ENCODE data around the gene MISP.
A peak's percentile ranks its signal among the peaks of the same experiment; 100 is the strongest.
"Not testable (repeated sequence)": the region's sequence is repeated elsewhere in the genome, so short reads cannot be mapped to it uniquely, and the experiment has no call there.

Gene MISP

DNA sequence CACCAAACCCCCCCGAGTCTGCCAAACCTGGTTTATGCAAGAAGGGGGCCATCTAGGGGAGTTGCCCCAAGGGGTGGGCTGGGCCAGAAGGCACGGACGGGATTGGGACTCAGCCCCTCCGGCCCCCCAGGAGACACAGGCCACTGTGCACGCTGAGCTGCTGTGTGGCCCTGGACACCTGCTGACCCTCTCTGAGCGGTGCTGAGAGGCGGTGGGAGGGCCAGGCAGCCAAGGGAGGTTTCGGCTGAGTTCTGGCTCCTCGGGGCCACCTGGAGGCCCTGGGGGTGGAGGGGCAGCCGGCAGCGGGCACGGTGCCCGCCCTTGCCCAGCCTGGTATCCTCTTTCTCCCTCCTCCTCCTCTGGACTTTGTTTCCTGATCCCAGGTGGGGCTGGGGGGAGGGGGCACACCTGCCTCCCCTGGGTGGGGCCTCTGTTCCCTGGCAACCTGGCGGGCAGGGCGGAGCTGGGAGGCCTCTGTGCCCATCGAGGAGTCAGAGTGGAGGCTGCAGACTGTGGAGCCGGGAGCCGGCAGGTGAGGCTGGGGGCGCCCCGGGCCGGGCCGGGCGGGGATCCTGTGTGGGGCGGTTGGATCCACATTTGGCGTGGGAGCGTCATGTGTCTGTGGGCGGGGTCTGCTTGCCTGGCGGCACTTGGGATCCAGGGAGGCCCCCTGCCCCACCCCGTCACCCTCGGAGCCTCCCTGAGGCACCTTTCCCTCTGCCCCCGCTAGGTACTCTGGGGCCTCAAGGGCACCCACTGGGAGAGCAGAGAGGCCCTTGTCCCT, at the start of gene MISP:
TSS of gene MISP (plus strand) at position 473 of the 784 bp plus-strand sequence. CDS start 5,835 bp downstream, outside the sequence.
- DNase-seq (ENCODE audit: low spot score) = no peak

- not testable (repeated sequence) for DNase-seq (ENCODE audit: low spot score)
These were observed 48.1 kb upstream of the MISP start for GRCh38 chr19:702847-703246.

DNA sequence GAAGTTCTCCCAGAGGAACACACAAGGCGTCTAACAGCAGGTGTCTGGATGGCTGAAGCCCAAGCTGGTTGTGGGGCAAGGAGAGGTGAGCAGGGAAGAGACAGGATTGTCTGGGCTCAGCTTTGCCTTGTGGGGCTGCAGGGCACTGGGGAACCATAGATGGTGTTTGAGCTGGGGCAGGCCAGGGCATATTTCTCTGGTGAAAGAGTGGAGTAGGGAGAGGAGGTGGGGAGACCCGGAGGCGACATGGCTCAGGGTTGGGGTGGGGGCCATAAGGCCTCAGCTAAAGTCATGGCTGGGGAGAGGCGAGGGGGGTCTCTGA, 47.6 kb upstream of the MISP start:
- DNase-seq (ENCODE audit: low spot score) = no peak

DNA sequence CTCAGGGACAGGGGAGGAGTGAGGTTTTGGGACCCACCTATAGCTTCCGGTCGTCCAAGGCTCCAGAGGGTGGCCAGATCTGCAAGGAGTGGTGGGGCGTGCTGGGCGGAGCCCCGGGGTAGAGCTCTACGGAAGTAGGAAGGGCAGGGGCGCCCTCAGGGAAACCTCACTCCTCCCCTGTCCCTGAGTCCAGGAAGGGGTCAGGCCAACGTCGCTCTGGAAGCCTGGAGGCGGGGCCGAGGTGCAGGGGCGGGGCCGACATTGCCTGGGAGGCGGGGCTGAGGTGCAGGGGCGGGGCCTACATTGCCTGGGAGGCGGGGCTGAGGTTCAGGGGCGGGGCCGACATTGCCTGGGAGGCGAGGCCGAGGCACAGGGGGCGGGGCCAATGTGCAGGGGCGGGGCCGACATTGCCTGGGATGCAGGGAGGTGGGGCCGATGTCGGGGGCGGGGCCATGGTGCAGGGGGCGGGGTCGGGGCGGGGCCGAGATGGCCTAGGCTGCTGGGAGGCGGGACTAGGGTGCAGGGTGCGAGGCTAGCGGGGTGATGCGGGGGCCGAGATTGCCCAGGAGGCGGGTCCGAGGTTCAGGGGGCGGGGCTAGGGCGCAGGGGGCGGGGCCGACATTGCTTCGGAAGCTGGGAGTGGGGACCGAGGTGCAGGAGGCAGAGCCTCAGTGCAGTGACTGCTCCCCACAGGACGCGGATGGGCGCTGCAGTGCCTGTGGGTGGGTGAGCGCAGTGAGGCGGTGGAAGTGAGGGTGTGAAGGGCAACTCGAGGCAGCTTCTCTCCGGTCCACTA, 47.1 kb upstream of the MISP start:
- peak; percentile 79 for DNase-seq (ENCODE audit: low spot score)

GRCh38 chr19:704447-704741, 46.5 kb upstream of the MISP start:
- DNase-seq (ENCODE audit: low spot score) = no peak

DNA sequence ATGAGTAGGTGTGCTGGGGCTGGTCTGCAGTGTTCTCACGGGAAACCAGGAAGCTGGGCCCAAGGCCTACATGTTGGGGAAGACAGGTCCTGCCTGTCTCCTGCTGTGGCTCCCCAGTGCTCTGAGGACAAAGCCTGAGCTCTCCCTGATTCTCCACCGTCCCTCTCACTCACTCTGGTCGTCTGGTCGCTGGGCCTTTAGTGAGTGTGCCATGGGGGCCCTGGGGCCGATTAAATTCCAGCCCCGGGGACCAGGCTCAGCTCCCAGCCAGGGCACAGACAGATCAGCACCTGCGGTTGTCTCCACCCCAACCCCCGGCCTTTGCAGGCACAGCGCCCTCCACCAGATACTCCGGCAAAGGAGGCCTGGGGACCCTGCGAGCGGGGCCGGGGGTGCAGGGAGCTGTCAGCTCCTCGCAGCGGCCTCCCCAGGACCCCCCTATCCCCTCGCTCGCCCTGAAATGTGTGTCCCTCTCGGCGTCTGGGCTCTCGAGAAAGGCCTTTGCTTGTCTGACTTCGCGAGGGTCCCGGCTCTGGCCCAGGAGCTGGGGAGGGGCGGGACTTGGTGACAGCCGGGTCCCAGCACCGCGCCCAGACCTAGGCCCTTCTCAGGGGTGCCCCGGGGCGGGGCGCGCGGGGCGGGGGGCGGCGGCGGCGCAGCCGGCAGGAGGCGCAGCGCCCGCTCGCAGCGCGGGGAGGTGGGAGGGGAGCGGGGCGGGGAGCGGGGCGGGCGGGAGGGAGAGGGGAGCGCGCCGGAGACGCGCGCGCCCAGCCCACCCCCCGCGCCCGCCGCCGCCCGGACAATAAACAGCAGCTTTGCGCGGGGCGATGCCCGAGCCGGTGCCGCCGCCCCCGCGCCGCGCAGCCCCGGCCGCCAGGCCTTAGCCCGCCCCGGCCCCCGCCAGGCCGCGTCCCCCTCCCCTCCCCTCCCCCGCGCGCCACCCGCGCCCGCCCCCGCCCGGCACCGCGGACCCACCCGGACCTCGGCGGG, 42.5 kb upstream of the MISP start, which contains the start of gene PALM:
TSS of gene PALM (plus strand) at position 782 of the 990 bp plus-strand sequence. CDS start 212 bp downstream, outside the sequence.
- no peak for DNase-seq (ENCODE audit: low spot score)

DNA sequence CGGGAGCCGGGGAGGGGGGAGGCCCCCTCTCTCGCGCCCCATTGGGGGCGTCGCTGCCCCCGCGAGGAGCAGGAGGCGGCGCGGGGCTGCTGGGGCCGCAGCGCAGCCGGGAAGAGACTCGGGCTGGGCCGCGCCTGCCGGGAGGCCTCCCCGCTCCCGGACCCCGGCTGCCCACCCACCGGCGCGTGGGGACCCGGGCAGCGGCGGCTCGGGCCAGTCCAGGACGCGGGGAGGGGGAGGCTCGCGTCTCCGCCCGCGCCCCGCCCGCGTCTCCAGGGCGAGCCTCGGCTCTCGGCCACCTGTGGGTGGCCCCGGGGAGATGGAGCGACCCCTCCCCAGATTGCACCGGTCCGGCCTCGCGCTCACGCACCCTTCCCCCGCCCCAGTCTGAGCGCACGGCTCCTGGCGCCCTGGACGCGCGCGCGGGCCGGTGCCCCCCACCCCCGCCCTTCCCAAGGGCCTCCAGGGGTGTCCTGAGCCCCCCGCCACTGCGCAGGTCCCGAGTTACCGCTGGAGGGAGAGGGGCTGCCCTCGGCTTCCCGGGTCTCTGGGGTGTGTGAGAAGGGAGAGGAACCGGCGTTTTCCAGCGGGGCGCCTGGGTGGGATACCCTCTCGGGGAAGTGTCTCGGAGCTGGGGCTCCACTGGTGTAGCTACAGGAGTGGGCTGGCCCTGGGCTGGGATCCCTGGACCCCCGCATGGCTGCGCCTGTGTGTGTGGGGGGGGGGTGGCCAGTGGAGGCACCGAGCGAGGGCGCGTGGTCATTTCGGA, 41.5 kb upstream of the MISP start:
- DNase-seq (ENCODE audit: low spot score) = no peak

- no peak for DNase-seq (ENCODE audit: low spot score)
These were observed 40.8 kb upstream of the MISP start for GRCh38 chr19:709965-710571.

DNA sequence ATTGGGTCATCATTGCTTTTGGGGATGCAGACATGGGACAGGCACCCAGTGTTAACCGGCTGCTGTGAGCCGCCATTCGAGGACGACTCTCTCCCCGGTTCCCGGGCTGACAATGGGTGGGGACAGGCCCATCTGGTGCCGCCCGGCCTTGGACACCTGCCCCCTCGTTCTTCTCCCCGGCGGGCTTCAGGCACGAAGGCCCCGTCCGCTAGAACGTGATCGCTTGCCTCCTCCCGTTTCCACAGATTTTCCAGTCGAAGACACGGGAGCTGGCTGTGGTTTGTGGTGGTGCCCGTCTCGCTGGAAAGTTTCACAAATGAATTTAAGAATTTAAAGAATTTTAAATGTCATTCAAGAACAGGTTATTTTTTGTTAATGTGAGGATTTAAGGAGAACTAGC, 40.1 kb upstream of the MISP start:
- DNase-seq (ENCODE audit: low spot score) = no peak

GRCh38 chr19:711254-711653, 39.7 kb upstream of the MISP start:
- no peak for DNase-seq (ENCODE audit: low spot score)

DNA sequence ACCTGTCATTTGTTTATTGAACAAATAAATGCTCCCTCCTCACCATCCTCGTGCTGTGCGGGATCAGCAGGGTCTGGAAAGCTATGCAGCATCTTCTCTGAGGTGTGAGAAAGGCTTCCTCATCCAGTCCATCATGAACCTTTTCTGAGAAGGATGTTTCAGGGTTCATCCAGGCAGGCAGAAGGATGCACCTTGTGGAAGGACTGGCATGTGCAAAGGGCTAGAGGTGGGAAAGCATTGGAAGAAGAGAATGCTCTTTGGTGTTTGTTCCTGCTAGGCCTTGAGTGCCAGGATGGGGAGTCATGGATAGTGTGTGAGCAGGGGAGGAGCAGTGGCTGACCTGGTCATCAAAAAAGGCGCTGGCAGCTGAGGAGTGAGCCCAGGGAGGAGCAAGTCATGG, 35.6 kb upstream of the MISP start:
- DNase-seq (ENCODE audit: low spot score) = no peak

DNA sequence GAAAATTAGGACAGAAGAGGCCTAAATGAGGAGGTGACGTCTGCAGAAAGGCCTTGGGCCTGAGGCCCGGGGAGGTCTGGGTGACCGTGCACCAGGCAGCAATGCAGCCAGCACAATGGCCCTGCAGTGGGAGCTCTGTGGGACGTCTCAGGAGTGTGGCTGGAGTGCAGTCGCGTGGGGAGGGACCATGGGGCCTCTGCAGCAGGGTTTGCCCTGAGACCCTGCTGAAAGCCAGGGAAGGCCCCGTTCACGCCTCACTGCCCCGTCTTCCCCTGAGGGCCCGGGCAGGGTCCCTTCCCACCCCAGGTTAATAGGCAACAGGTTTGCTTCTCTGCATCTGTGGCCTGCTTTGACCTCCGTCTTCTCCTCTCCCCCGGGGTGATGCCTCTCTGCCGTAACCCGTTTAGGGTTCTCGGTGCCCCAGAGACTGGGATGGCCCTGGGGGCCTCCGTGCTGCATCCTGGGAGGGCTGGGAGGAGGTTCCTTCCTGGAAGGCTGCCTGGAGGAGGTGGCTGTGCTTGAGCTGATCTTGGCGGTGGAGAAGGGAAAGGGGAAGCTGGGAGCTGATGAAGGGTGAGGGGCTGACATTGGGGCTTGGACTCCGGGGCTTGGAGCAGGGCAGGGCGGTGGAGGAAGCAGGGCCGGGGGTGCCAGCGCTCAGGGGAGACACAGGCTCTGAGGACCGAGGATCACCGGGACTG, 32.5 kb upstream of the MISP start:
- no peak for DNase-seq (ENCODE audit: low spot score)

DNA sequence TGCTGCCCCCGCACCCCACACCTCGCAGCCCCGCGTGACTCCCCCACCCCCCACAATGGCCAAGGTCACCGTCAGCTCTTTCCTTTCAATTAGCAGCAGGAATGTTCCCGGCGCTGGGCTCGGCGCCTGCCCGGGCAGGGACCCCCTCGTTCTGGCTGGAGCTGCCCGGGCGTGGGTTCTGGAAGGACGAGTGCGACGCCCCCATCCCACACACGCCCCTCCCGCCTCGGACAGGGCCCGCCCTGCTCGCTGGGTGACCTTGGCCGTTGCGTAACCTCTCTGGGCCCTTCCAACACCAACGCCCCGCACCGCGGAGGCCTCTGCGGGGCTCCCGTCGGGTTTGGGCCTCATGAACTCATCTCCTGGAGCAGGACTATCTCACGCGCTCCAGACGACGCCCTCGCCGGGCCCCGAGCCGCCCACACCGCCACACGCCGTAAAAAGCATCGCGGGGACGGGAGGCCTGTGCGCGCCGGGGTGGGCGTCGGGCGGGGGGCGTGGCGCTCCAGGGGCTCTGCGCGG, 31.9 kb upstream of the MISP start:
- no peak for DNase-seq (ENCODE audit: low spot score)

GRCh38 chr19:719636-720344, 31.1 kb upstream of the MISP start:
- no peak for DNase-seq (ENCODE audit: low spot score)

GRCh38 chr19:720345-721160, 30.4 kb upstream of the MISP start:
- DNase-seq (ENCODE audit: low spot score) = no peak

GRCh38 chr19:722553-723101, 28.3 kb upstream of the MISP start:
- DNase-seq (ENCODE audit: low spot score) = no peak

DNA sequence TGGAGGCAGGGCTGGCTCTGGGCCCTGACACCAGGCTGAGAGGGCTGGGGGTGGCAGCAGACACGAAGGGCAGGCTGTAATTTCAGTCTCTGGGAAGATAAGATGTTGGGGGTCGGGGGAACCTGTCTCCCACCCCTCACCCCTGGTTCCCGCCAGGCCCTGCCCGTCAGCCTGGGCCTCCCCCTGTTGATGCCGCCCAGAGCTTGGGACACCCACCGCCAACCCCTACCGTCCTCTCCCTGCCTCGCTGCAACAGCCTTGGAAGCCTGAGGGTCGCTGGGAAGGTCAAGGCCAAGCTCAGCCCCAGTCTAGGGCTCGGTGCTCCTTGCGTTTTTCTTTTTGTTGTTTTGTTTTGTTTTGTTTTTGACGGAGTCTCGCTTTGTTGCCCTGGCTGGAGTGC, 27.7 kb upstream of the MISP start:
- DNase-seq (ENCODE audit: low spot score) = no peak

DNA sequence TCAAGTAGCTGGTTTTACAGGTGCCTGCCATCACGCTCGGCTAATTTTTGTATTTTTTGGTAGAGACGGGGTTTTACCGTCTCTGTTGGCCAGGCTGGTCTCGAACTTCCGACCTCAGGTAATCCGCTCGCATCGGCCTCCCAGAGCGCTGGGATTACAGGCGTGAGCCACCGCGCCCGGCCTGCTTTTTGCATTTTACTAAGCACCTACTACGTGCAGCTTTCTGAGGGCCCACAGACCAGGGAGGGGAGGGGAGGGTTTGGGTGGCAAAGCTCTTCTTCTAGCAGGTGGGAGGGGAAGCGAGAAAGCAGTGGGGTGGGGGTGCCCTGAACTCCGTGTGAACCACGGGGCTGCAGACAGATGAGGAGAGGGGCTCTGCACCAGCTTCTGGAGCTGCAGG, 27.2 kb upstream of the MISP start:
- DNase-seq (ENCODE audit: low spot score) = no peak
